Transverse colon (tissue), 4 donors: ENCODE results near the gene HTR2C. TPM values are rescaled to one million over a fixed set of nuclear protein-coding genes. Genes with fewer than 3 reads are reported as not detected.

Experiments
- DNase-seq: peaks from one replicate; pipeline ENCODE4 v3.0.0-alpha.2; 2019
- H3K27ac ChIP-seq, 4 donors: fragments of 200-600 bp; sonication (generic); 2 replicates each; pipeline ENCODE4 v1.5.1; 2016 to 2018; ENCODE audit warnings: inconsistent platforms in 4 of 4
- H3K27me3 ChIP-seq: fragments of 200-600 bp; sonication (generic); 2 replicates; pipeline ENCODE4 v1.5.1; 2017; ENCODE audit warnings: inconsistent platforms
- H3K36me3 ChIP-seq, 4 donors: fragments of 200-600 bp; sonication (generic); 2 replicates each; pipeline ENCODE4 v1.5.1; 2017 to 2019; ENCODE audit warnings: inconsistent platforms in 4 of 4
- H3K4me1 ChIP-seq, 4 donors: fragments of 200-600 bp; sonication (generic); 2 replicates each; pipeline ENCODE4 v1.5.1; 2017 to 2020; ENCODE audit warnings: inconsistent platforms in 4 of 4
- H3K4me3 ChIP-seq, 4 donors: fragments of 200-600 bp; sonication (generic); 1 replicate in 1 of 4; 2 replicates in 3 of 4; pipeline versions ENCODE4 v1.5.1 to v1.6.1; 2017 to 2019; ENCODE audit warnings: inconsistent platforms in 4 of 4
- H3K9me3 ChIP-seq, 2 donors: fragments of 200-600 bp; sonication (generic); 2 replicates each; pipeline ENCODE4 v1.5.1; 2017 to 2019; ENCODE audit warnings: inconsistent platforms in 2 of 2
- CTCF ChIP-seq, 5 experiments: fragments of 200-600 bp in 3 of 5; fragments of 450-650 bp in 2 of 5; sonication (generic) in 3 of 5; IDR thresholded peaks; 1 replicate in 2 of 5; 2 replicates in 3 of 5; pipeline ENCODE4 v1.5.1; 2016 to 2017; ENCODE audit warnings: antibody characterized with exemption in 5 of 5, inconsistent platforms in 3 of 5, mild to moderate bottlenecking in 2 of 5, moderate library complexity in 1 of 5
- EP300 ChIP-seq: sonication (generic); formaldehyde crosslinking; IDR thresholded peaks from one replicate; pipeline ENCODE4 v1.6.1; 2017; ENCODE audit warnings: antibody characterized with exemption, low read depth
- POLR2A ChIP-seq: fragments of 450-650 bp; IDR thresholded peaks from one replicate; pipeline ENCODE4 v1.6.1; 2016; ENCODE audit warnings: antibody characterized with exemption, mild to moderate bottlenecking, moderate library complexity
- POLR2AphosphoS5 ChIP-seq, 3 donors: sonication (generic); formaldehyde crosslinking; IDR thresholded peaks; one replicate each; pipeline ENCODE4 v1.6.1; 2016; ENCODE audit warnings: antibody characterized with exemption in 3 of 3
- WGBS, 2 donors: methylation state at CpG; one replicate each; pipeline ENCODE4 v1.1.5; 2018; ENCODE audit warnings: low coverage in 1 of 2; 5-methylcytosine and 5-hydroxymethylcytosine counted together
- in situ Hi-C, 4 donors: fragments of 200-750 bp; cut with MboI; loops; one replicate each; pipeline versions ENCODE4 v1.15.0 to v1.15.1; 2017; ENCODE audit warnings: low sequenced_read_pairs in 3 of 4, low pct_ligation_motif_present in 1 of 4, low pct_unique_long_range_greater_than_20kb in 1 of 4
- intact Hi-C: fragments of 100-400 bp; cut with DNase I; formaldehyde crosslinking; loops from one replicate; pipeline ENCODE4 v1.15.1; 2023; ENCODE audit warnings: low total_unique reads
- total RNA-seq, 4 donors: library from RNA; depleted of rRNA; stranded (reverse); fragments of >200 nt; gene quantifications; one replicate each; pipeline ENCODE4 v1.1.0, GENCODE V29; 2016

The HTR2C gene
- total RNA-seq, 4 donors from 2014 or later = not detected

GRCh38 chrX:114903618-114904017 is 319.7 kb downstream of the HTR2C start:
- TF ChIP-seq POLR2A (no peak), POLR2AphosphoS5 (IDR thresholded peaks at IDR 0.05) (no peak), CTCF (IDR thresholded peaks at IDR 0.05) (no peak)
- Histone ChIP-seq H3K27me3 (no peaks in the 10 kb centered on the region), H3K9me3 (no peaks in the 10 kb centered on the region), H3K27ac (no peak overlapping the region), H3K4me1 (no peaks in the 10 kb centered on the region), H3K36me3 (no peaks in the 10 kb centered on the region), H3K4me3 (no peak overlapping the region)
- intact Hi-C loops = no loop called here
- in situ Hi-C loops = no loop called here
- no peak for DNase-seq
- WGBS, 2 donors = 64% methylated on average over 3 of the region's 3 CpGs; no CpG with 5 or more reads in 1 of the 2 donors

- Histone ChIP-seq H3K9me3 (no peaks in the 10 kb centered on the region), H3K36me3 (no peaks in the 10 kb centered on the region), H3K4me1 (no peaks in the 10 kb centered on the region), H3K27ac (no peak overlapping the region), H3K4me3 (no peak overlapping the region), H3K27me3 (no peaks in the 10 kb centered on the region)
- no peak for DNase-seq
- WGBS, 2 donors = 53 to 100% methylated on average over 1 to 2 of the region's 2 CpGs
- in situ Hi-C loops = no loop called here
- TF ChIP-seq CTCF (IDR thresholded peaks at IDR 0.05) = no peak
- TF ChIP-seq POLR2AphosphoS5 (IDR thresholded peaks at IDR 0.05) = no peak
- TF ChIP-seq EP300 = no peak
- TF ChIP-seq POLR2A = no peak
- intact Hi-C loops = no loop called here
These were observed 321.4 kb downstream of the HTR2C start for GRCh38 chrX:114905251-114905650.

- H3K4me1 ChIP-seq = no peaks in the 10 kb centered on the region
- no peaks in the 10 kb centered on the region for H3K36me3 ChIP-seq
- H3K27me3 ChIP-seq = no peaks in the 10 kb centered on the region
- DNase-seq = no peak
- intact Hi-C loops = no loop called here
- H3K27ac ChIP-seq = no peak overlapping the region
- 52 to 60% methylated on average over 2 to 9 of the region's 9 CpGs for WGBS, 2 donors
- no peak overlapping the region for H3K4me3 ChIP-seq
- TF ChIP-seq EP300 (no peak), POLR2A (no peak), CTCF (IDR thresholded peaks at IDR 0.05) (no peak), POLR2AphosphoS5 (IDR thresholded peaks at IDR 0.05) (no peak)
- in situ Hi-C loops = no loop called here
- H3K9me3 ChIP-seq = no peaks in the 10 kb centered on the region
These were observed 323.2 kb downstream of the HTR2C start for GRCh38 chrX:114906984-114907510.

GRCh38 chrX:114924423-114924822 is 340.5 kb downstream of the HTR2C start:
- no peaks in the 10 kb centered on the region for H3K4me1 ChIP-seq
- 59 to 63% methylated on average over 2 to 3 of the region's 3 CpGs for WGBS, 2 donors
- no peaks in the 10 kb centered on the region for H3K9me3 ChIP-seq
- no peaks in the 10 kb centered on the region for H3K27me3 ChIP-seq
- intact Hi-C loops (no loop called here), in situ Hi-C loops (no loop called here)
- TF ChIP-seq CTCF (IDR thresholded peaks at IDR 0.05) (no peak), POLR2A (no peak), EP300 (no peak), POLR2AphosphoS5 (IDR thresholded peaks at IDR 0.05) (no peak)
- no peak overlapping the region for H3K27ac ChIP-seq
- H3K36me3 ChIP-seq = no peaks in the 10 kb centered on the region
- no peak overlapping the region for H3K4me3 ChIP-seq
- DNase-seq = no peak
